K562 (cell line): Measurements from ENCODE around the gene BICDL1. TPM values are rescaled to one million over a fixed set of nuclear protein-coding genes. Genes with fewer than 3 reads are reported as not detected.

ENCODE experiments used
- ATAC-seq: fragments of 200-7000 bp; cut with Tn5 transposase; 3 replicates; pipeline ENCODE4 v1.9.1; 2020; ENCODE audit warnings: moderate library complexity
- BruUV-seq: library from RNA; stranded (reverse); fragments of 400-500 nt; replicated peaks from 2 replicates; lab custom pipeline; 2021; lab: Mats Ljungman, UMichigan
- CTCF ChIA-PET: fragments of 300-600 bp; formaldehyde crosslinking; extraction: SDS; loops from one replicate; lab custom pipeline; 2021; ENCODE audit warnings: low intra/inter-chr PET ratio; lab: Yijun Ruan, JAX
- POLR2A ChIA-PET: fragments of 300-600, 350-650 bp; sonication (Branson Sonifier 250); formaldehyde crosslinking; extraction: SDS; loops from one replicate; lab custom pipeline; 2021; ENCODE audit warnings: antibody characterized with exemption, inconsistent platforms; lab: Yijun Ruan, JAX
- DNase-seq, 4 experiments: peaks; one replicate each; pipeline versions ENCODE4 v3.0.0 to v3.0.0-alpha.2; 2011 to 2018; ENCODE audit warnings: low spot score in 3 of 4, mixed read lengths in 3 of 4; ENCODE audit errors: extremely low read depth in 1 of 4
- FAIRE-seq: peaks from 2 replicates; lab custom pipeline; 2011; peaks lifted over from hg19 to GRCh38; lab: Jason Lieb, UNC
- H2AFZ ChIP-seq: 2 replicates; pipeline ENCODE4 v1.6.0; 2011; ENCODE audit warnings: low read depth, low read length, control low read depth, inconsistent platforms
- H3K27ac ChIP-seq: fragments of 200-600 bp; 3 replicates; pipeline ENCODE4 v1.8.0; 2011; ENCODE audit warnings: low read depth, mild to moderate bottlenecking, control low read depth, inconsistent platforms, low read length, moderate library complexity, mixed read lengths; ENCODE audit errors: extremely low read depth
- H3K27me3 ChIP-seq, 2 experiments: fragments of 300-600 bp in 1 of 2; 2 replicates in 1 of 2; 3 replicates in 1 of 2; pipeline versions ENCODE4 v1.6.0 to v1.8.0; 2011; ENCODE audit warnings: inconsistent platforms in 2 of 2, low read length in 2 of 2, mild to moderate bottlenecking in 1 of 2, mixed read lengths in 1 of 2, moderate library complexity in 1 of 2; ENCODE audit not compliant: control insufficient read depth in 2 of 2, insufficient read depth in 2 of 2
- H3K36me3 ChIP-seq: fragments of 300-600 bp; 3 replicates; pipeline ENCODE4 v1.8.0; 2011; ENCODE audit warnings: mild to moderate bottlenecking, low read length, inconsistent platforms; ENCODE audit not compliant: control insufficient read depth, insufficient read depth
- H3K4me1 ChIP-seq, 2 experiments: fragments of 200-600 bp in 1 of 2; replicated peaks in 1 of 2; 2 replicates in 1 of 2; 3 replicates in 1 of 2; pipeline versions ENCODE4 v1.5.1 to v1.8.0; 2011; ENCODE audit warnings: inconsistent platforms in 2 of 2, low read length in 2 of 2, mild to moderate bottlenecking in 1 of 2, mixed read lengths in 1 of 2, moderate library complexity in 1 of 2; ENCODE audit not compliant: control insufficient read depth in 2 of 2, insufficient read depth in 2 of 2
- H3K4me2 ChIP-seq: 2 replicates; pipeline ENCODE4 v1.6.1; 2011; ENCODE audit warnings: low read length, control low read depth, inconsistent platforms, mixed read lengths; ENCODE audit not compliant: insufficient read depth
- H3K4me3 ChIP-seq: fragments of 200-600 bp; sonication (generic), shearing (Covaris generic); 2 replicates; pipeline ENCODE4 v1.5.1; 2016; ENCODE audit warnings: control low read depth, inconsistent platforms
- H3K79me2 ChIP-seq: fragments of 200-600 bp; 3 replicates; pipeline ENCODE4 v1.8.0; 2011; ENCODE audit warnings: low read length, inconsistent platforms; ENCODE audit not compliant: control insufficient read depth, insufficient read depth
- H3K9ac ChIP-seq, 2 experiments: 2 replicates each; pipeline versions ENCODE4 v1.6.0 to v1.6.1; 2011; ENCODE audit warnings: low read depth in 2 of 2, low read length in 2 of 2, control low read depth in 1 of 2, inconsistent platforms in 1 of 2, mild to moderate bottlenecking in 1 of 2, mixed read lengths in 1 of 2; ENCODE audit not compliant: insufficient read depth in 1 of 2
- H3K9me1 ChIP-seq: one replicate; pipeline ENCODE4 v1.6.0; 2011; ENCODE audit warnings: inconsistent platforms, mild to moderate bottlenecking, low read length, moderate library complexity; ENCODE audit not compliant: control insufficient read depth, insufficient read depth
- H3K9me3 ChIP-seq: replicated peaks from 2 replicates; pipeline ENCODE4 v1.5.1; 2011; ENCODE audit warnings: low read depth, low read length, inconsistent platforms; ENCODE audit not compliant: control insufficient read depth, insufficient read depth
- H4K20me1 ChIP-seq: replicated peaks from 2 replicates; pipeline ENCODE4 v1.6.1; 2011; ENCODE audit warnings: low read length, inconsistent platforms, mixed read lengths; ENCODE audit not compliant: control insufficient read depth, insufficient read depth
- HDAC1 ChIP-seq, 2 experiments: fragments of 450-650 bp; IDR thresholded peaks; 2 replicates each; pipeline ENCODE4 v1.6.1; 2016 to 2017; ENCODE audit warnings: inconsistent platforms in 1 of 2, mild to moderate bottlenecking in 1 of 2, moderate library complexity in 1 of 2
- KDM5B ChIP-seq: fragments of 200-600 bp; sonication (generic); IDR thresholded peaks from 2 replicates; pipeline ENCODE4 v1.6.1; 2012; ENCODE audit warnings: low read depth, mild to moderate bottlenecking, moderate library complexity, low read length, control low read depth, inconsistent platforms; ENCODE audit not compliant: insufficient replicate concordance
- WGBS: fragments of 100-300 bp; shearing (Covaris generic); methylation state at CpG from one replicate; pipeline ENCODE4 v1.1.6; 2016; ENCODE audit warnings: low coverage, mixed read lengths; ENCODE audit not compliant: insufficient coverage; ENCODE audit errors: missing lambda C conversion rate; 5-methylcytosine and 5-hydroxymethylcytosine counted together
- in situ Hi-C: fragments of 300-500 bp; cut with MboI; formaldehyde crosslinking; loops from 4 replicates; pipeline ENCODE4 v1.15.0; 2018; ENCODE audit warnings: inconsistent platforms, mixed read lengths
- intact Hi-C: fragments of 100-400 bp; cut with micrococcal nuclease; formaldehyde crosslinking; loops from 2 replicates; pipeline ENCODE4 v1.14.2; 2022
- polyA plus RNA-seq, 8 experiments: library from polyadenylated mRNA; depleted of rRNA in 4 of 8; stranded (reverse) in 5 of 8; unstranded in 3 of 8; fragments of >200 nt; fragmentation: Nextera tagmentation in 2 of 8; fragmentation: Illumina TruSeq in 1 of 8; extraction: Ambion mirVana in 2 of 8; extraction: Trizol in 1 of 8; gene quantifications; 2 replicates each; pipeline versions ENCODE4 v1.2.1 to v1.2.3, GENCODE V29; 2011 to 2014; ENCODE audit warnings: inconsistent platforms in 1 of 8, missing spikeins in 1 of 8
- total RNA-seq, 7 experiments: library from RNA; depleted of rRNA in 6 of 7; stranded (reverse); fragments of >200 nt in 6 of 7; fragmentation: Illumina TruSeq in 2 of 7; extraction: Trizol in 2 of 7; gene quantifications; 2 replicates each; pipeline versions ENCODE4 v1.2.1 to v1.2.3, GENCODE V29; 2011 to 2021; ENCODE audit warnings: low replicate concordance in 1 of 7

BICDL1 gene
- total and polyA plus RNA-seq, 9 of the 15 experiments (the other 6 are each of a cell fraction or from before 2014, with no cell fraction given) = 0.06 to 2.0 (median 0.58) TPM

DNA sequence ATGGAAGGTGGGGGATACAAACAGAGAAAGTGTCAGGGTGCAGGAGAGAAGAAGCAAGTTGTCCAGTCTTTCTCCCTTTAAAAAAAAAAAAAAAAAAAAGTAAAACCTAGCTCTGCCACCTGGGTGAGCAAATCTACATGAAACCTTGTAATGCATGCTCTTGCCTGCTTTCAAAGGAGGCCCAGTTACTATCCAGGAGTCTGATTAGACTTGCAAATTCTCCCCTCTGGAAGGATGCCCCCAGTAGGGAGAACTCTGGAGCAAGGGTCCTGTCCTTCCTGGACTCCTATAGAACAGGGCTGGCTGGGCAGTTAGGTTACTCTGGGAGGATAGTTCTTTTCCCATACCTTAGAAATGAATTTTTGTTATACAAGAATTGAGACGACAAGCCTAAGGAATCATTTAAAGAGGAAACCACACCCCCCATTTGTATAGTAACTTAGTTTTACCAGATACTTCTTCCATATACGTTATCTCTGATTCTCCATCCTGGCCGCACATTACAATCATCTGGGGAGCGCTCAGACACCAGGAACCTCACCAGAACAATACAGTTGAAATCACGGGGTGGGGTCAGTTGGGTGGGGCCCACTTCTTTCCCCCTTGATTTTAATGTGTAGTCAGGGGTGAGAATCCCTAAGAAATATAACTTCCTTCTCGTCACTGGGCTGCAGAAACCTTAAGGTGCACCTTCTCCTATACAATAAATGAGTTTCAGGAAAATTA is 97.0 kb downstream of the BICDL1 start:
- peaks cover 15% of the 10 kb centered on the region in 2 experiments; a peak in 3 of 5 replicates for H3K4me1 ChIP-seq
- no peak overlapping the region for H3K4me3 ChIP-seq
- no TSS peak for BruUV-seq
- POLR2A ChIA-PET = interaction anchor here (1.0 to 1.6 kb wide), 7 partner anchors 13 to 206 kb away, joined by 3 to 7 read pairs (median 5); partner anchors contain the start of genes RAB35, RNU4-2 and RPLP0
- H3K9me1 ChIP-seq = no peaks in the 10 kb centered on the region
- FAIRE-seq (no peak), ATAC-seq (peak; percentile 7; the same call in 1 of the 3 replicates), DNase-seq (peak in 2 of 4 experiments; percentile 32 to 37)
- H3K9me3 ChIP-seq = no peaks in the 10 kb centered on the region
- no peaks in the 10 kb centered on the region for H3K36me3 ChIP-seq
- in situ Hi-C loops (no loop called here), intact Hi-C loops (loop anchor here (5.0 kb wide), 1 partner anchor 99 kb away; the partner anchor contains the start of gene BICDL1)
- peak overlapping the region; percentile 84; the same call in 1 of the 2 replicates for H3K4me2 ChIP-seq
- TF ChIP-seq KDM5B (peak; percentile 2), HDAC1 (IDR thresholded peaks at IDR 0.05) (no peak)
- H2AFZ ChIP-seq = peak overlapping the region; percentile 94
- H3K27me3 ChIP-seq = peaks cover 0 to 3% of the 10 kb centered on the region in 2 experiments; a peak in 1 of 5 replicates
- H4K20me1 ChIP-seq = peaks cover 6% of the 10 kb centered on the region; the same call in 1 of the 2 replicates
- 8% methylated on average over 6 of the region's 6 CpGs for WGBS
- H3K9ac ChIP-seq = peak overlapping the region in 1 of 2 experiments; percentile 60; a peak in 2 of 4 replicates
- H3K79me2 ChIP-seq = no peaks in the 10 kb centered on the region
- no peak overlapping the region for H3K27ac ChIP-seq
- CTCF ChIA-PET = interaction anchor here (0.7 to 1.2 kb wide), 2 partner anchors 96 to 366 kb away, joined by 3 to 4 read pairs; no protein-coding TSS in a partner anchor
